ENCODE results near the gene MRPL24. TPM values are rescaled to one million over a fixed set of nuclear protein-coding genes. Genes with fewer than 3 reads are reported as not detected.

Gene MRPL24
- total and polyA plus RNA-seq, 9 of the 15 experiments (the other 6 are each of a cell fraction or from before 2014, with no cell fraction given) = 74.3 to 267 (median 113) TPM

- TF ChIP-seq ZNF280A (IDR thresholded peaks at IDR 0.05; ENCODE audit: low read depth, partially characterized antibody) = no peak
- TF ChIP-seq REST (IDR thresholded peaks at IDR 0.05; ENCODE audit: borderline replicate concordance) = no peak
- TF ChIP-seq REST (CRISPR knock-in tag; IDR thresholded peaks at IDR 0.05; ENCODE audit: low read depth) = no peak
- TF ChIP-seq JUNB (CRISPR knock-in tag; conservative IDR thresholded peaks at IDR 0.05) = no peak
- TF ChIP-seq RERE (CRISPR knock-in tag; IDR thresholded peaks at IDR 0.05; ENCODE audit: borderline replicate concordance) = no peak
- no peak for TF ChIP-seq ZNF124 (CRISPR knock-in tag; IDR thresholded peaks at IDR 0.05)
- no peak for TF ChIP-seq ZFP36 (IDR thresholded peaks at IDR 0.05; ENCODE audit: low read depth, low read length, partially characterized antibody)
- no peak for TF ChIP-seq NFIC (IDR thresholded peaks at IDR 0.05)
- no peak for TF ChIP-seq ETS1 (conservative IDR thresholded peaks at IDR 0.05; ENCODE audit: control insufficient read depth, low read depth, low read length)
These were observed 19.4 kb upstream of the MRPL24 start (continued) for GRCh38 chr1:156760092-156760795.
